Activated CD4-positive, alpha-beta T cell treated with anti-CD3 and anti-CD28 coated beads, Interleukin-2, Interleukin-4, amounts not matched to agents 100 ng/mL and 50 ng/mL, durations not matched to agents 16 hours and 8 hours (primary cell): Measurements from ENCODE around the gene ATF1.

Experiments
- DNase-seq: peaks from one replicate; pipeline ENCODE4 v3.0.0-alpha.2; 2020; ENCODE audit warnings: low spot score

Gene ATF1

DNA sequence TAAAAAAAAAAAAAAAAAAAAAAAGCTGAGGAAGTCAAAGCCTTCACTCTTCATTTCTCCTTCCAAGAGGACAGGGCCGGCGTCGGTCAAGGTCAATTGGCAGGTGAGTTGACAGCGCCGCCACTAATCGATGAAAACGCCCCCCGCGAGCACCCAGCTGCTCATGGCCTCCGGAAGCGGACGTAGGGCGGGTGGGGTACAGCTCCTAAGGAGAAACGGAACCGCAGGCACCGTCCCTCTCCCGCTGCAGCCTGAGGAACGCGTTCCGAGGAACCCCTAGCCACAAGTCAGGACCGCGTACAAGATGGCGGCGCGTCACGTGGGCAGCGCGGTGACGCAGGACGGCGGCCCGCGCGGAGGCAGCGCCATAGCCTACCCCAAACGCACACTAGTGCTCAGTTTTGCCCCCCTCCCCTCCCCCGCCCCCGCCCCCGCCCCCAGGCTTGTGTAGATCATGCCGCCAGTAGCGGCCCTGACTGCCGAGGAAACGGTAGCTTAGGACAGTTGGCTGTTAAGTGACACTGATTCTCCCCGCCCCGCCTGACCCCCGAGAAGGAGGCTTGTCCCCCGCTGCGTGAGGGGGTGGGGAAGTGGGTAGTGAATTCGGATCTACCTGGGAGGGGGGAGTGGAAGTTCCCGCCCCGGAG is at the start of gene ATF1:
TSS of gene ATF1 (plus strand) at position 463 of the 647 bp plus-strand sequence. CDS start 16,045 bp downstream, outside the sequence.
- DNase-seq: peak; percentile 92

GRCh38 chr12:50715174-50715573 is 48.7 kb upstream of the ATF1 start:
- no peak for DNase-seq

DNA sequence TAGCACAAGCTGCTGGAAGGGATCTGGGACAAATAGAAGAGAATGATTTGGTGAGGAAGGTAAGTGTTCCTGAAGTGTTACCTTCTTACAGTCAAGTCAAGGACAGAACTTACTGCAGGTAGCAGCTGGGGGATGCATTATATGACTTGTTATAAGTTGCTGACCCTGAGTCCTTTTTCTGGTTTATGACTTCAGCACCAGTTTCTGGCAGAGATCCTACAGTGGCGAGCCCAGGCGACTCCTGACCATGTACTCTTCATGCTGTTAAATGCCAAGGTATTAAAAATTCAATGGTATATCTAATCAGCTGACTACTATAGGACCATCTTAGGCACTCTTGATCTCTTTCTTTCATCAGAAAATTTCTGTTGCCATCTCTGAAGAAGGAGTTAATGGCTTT is 45.1 kb upstream of the ATF1 start:
- no peak for DNase-seq

GRCh38 chr12:50720085-50720484 is 43.8 kb upstream of the ATF1 start:
- no peak for DNase-seq

DNA sequence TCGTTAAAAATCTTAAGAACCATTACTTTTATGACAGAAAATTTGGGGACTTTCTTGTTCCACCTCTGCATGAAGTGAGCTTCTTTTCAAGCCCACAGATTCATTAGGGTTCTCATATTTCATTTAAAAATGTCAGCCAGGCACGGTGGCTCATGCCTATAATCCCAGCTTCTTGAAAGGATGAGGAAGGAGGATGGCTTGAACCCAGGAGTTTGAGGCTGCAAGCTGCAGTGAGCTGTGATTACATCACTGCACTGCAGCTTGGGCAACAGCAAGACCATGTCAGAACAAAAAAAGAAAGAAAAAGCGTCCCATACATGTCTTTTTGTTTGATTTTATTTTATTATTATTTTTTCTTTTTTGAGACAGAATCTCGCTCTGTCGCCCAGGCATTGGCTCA is 43.4 kb upstream of the ATF1 start:
- DNase-seq: no peak

DNA sequence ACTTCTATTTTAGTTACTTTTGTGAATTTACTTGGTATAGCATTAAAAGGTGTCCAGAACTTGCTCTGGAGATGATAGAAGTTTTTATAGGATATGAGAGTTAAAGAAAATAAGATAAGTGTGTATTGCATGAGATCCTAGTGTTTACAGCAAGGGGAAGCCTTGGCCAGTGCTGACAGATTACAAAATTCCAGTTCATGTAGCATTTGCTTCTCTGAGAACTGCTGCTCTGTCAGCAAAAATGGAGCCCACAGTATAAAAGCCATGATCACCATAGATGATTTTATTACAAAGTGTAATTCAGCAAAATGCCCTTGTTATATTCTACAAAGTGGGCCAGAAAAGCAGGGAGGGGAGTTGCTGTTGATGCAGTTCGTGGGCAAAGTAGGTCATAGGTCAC is 40.0 kb upstream of the ATF1 start:
- no peak for DNase-seq

DNA sequence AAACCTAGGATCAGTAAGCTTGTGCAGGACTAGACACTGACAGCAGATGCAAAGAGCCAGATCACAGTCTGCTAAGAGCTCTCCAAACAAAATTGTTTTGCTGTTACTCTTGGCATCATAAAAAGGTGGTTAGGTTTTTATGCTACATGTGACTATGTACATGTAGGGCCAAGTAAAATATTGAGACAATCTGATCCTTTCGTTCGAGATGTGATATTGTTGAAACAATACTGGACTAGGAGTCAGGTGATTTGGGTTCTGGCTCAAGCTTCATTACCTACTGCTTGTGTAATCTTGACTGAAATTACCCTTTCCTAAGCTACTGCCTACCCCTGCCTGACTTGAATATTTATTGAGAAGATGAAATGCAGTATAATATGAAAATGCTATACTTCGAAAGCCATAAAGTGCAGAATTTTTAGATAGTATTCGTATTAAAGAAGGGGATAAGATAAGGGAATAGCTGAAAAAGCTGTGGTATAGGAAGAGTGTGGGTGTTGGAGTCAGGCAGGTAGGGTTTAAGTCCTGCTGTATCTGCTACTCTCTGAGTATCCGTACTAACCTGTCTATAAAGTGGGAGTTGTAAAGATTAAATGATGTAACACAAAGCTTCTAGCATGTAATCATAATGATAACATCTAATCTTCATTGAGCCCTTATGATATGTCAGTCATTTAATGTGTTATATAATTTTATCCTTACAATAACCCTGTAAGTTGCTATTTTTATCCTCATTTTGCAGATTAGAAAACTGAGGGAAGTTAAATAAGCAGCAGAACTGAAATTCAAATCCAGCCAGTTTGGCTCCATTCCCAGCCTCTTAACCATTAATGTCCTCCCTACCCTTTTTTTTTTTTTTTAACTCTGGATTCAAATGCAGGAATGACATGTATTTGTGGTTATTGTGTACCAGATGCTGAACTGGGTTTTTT is 38.6 kb upstream of the ATF1 start:
- no peak for DNase-seq

GRCh38 chr12:50727466-50727865 is 36.4 kb upstream of the ATF1 start:
- no peak for DNase-seq

DNA sequence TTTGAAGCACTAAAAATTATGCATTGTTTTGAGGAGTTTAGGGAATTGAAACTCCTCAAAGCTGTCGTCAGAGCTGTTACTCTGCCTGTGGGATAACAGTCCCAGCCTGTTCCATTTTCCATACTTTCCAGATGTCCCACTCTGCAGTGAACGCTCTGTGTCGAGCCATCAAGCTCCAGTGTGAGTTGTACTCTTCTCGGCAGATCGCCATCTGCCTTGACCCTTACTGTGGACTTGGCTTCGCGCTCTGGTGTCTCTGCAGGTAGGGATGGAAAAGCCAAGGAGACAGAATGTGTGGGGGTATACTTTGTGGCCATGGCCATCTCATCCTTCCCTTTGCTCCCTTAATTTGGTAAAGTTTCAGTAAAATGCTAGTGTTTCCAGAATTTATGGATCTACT is 35.5 kb upstream of the ATF1 start:
- no peak for DNase-seq

DNA sequence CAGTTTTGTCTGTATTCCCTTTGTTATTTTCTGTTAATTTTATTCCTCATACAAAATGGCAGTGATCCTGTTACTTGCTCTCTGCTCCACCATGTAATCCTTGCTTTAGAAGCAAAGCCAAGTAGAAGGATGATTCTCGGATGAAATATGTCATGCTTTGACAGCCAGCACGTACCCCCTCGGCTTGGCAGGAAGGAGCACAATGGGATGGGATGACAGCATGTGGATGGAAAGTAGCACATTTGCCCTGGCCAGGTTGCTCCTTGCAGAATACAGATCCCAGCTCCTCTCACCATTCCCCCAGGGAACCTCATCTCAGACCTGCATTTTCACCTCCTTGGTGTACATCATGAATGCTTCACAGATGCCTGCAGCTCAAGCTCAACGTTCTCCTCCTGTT is 35.1 kb upstream of the ATF1 start:
- no peak for DNase-seq

DNA sequence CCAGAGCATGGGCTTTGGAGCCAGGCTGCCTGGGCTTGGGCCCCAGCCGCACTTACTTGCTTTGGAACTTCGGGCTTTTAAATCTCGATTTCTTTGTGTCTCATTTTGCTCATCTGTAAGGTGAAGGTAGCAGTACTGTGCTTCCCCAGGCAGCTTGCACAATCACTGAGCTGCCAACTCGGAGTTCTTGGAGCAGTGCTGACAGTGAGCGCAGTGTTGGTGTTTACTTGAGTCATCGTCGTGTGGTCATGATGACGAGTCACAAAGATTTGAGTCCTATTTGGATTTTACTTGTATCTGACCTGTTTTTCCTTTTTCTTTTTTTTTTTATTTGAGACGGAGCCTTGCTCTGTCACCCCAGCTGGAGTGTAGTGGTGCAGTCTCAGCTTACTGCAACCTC is 31.3 kb upstream of the ATF1 start:
- DNase-seq: no peak

DNA sequence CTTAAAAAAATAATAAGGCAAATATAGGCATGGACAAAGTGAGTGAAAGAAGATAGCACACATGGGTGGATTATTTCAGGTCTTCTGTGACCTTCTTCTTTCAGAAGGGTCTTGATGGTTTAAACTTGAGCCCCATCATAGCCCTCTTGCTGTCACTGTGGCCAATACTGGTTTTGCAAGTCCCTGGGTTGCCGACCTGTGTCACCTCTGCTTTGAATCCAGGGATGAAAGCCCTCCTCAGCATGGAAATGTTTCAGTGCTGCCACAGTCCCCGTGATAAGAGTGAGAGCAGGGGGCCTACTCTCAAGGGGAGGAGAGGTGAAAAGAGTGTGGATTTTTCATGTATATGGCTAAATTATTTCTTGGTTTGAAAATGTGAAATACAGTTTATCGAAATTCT is 30.2 kb upstream of the ATF1 start:
- no peak for DNase-seq

- peak; percentile 17 for DNase-seq
Measured at GRCh38 chr12:50734409-50735263, 29.3 kb upstream of the ATF1 start.

GRCh38 chr12:50739611-50740010 is 24.3 kb upstream of the ATF1 start:
- DNase-seq: no peak

- peak; percentile 11 for DNase-seq
Measured at GRCh38 chr12:50740307-50740706, 23.6 kb upstream of the ATF1 start.

DNA sequence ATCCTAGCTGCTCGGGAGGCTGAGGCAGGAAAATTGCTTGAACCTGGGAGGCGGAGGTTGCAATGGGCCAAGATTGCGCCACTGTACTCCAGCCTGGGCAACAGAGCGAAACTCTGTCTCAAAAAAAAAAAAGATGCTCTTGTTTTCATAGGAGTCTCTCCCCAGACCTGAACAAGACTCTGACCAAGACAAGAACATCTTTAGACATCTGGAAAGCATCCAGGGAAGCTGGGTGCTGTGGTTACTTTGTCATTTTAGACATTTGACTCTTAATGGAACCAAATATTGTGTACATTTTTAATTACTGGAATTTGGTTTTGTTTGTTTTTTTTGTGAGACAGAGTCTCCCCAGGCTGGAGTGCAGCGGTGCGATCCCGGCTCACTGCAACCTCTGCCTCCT is 21.1 kb upstream of the ATF1 start:
- no peak for DNase-seq

GRCh38 chr12:50745861-50746260 is 18.0 kb upstream of the ATF1 start:
- DNase-seq: no peak

- DNase-seq: no peak
Measured at GRCh38 chr12:50746431-50746830, 17.5 kb upstream of the ATF1 start.

DNA sequence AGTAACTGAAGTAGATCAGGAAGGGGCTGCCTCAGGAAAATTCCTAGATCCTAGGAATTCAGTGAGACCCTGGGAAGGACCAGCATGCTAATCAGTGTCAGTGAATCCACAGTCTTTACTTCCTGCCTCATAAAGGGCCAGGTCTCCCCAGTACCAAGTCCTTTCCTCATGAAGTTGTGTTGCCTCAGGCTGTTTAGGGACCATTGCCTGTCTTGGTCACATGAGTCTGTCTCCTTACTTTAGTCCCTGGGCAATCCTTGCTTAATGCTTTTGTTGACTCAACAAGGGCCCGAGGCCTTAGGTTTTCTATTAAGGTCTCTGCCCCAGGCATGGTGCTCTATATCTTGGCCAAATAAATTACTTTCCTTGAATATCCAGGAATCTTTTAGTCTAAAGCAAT is 16.1 kb upstream of the ATF1 start:
- DNase-seq: no peak

- no peak for DNase-seq
Measured at GRCh38 chr12:50749459-50749882, 14.4 kb upstream of the ATF1 start.

GRCh38 chr12:50750366-50750765 is 13.5 kb upstream of the ATF1 start:
- DNase-seq: no peak

GRCh38 chr12:50751948-50752721 is 11.8 kb upstream of the ATF1 start:
- DNase-seq: no peak
